GM12878 (cell line): ENCODE data around the gene LCOR. TPM values are rescaled to one million over a fixed set of nuclear protein-coding genes. Genes with fewer than 3 reads are reported as not detected.

Source experiments
- CEBPB ChIP-seq, 2 experiments: fragments of 150-350 bp in 1 of 2; IDR thresholded peaks; 2 replicates each; pipeline ENCODE4 v1.6.1; 2012 to 2014; ENCODE audit warnings: low read depth in 2 of 2, low read length in 2 of 2, borderline replicate concordance in 1 of 2, inconsistent platforms in 1 of 2
- ESRRA ChIP-seq: IDR thresholded peaks from 2 replicates; pipeline ENCODE4 v1.6.1; 2012; ENCODE audit warnings: mild to moderate bottlenecking, low read length, improper control_type of control experiment
- GABPA ChIP-seq: IDR thresholded peaks from 2 replicates; pipeline ENCODE4 v1.6.1; 2014; ENCODE audit warnings: antibody characterized with exemption, low read depth, mild to moderate bottlenecking, inconsistent platforms
- GATAD2B ChIP-seq: fragments of 450-650 bp; conservative IDR thresholded peaks from 2 replicates; pipeline ENCODE4 v1.6.1; 2017; ENCODE audit warnings: low read depth, mild to moderate bottlenecking, moderate library complexity
- NFXL1 ChIP-seq: fragments of 450-650 bp; IDR thresholded peaks from 2 replicates; pipeline ENCODE4 v1.6.1; 2017; ENCODE audit warnings: antibody characterized with exemption, mild to moderate bottlenecking, borderline replicate concordance
- RB1 ChIP-seq: fragments of 450-650 bp; formaldehyde crosslinking; IDR thresholded peaks from 2 replicates; pipeline ENCODE4 v1.6.1; 2017; ENCODE audit warnings: mild to moderate bottlenecking, borderline replicate concordance
- SMARCA5 ChIP-seq: fragments of 450-650 bp; IDR thresholded peaks from 2 replicates; pipeline ENCODE4 v1.6.1; 2017; ENCODE audit warnings: mild to moderate bottlenecking
- SRF ChIP-seq, 2 experiments: IDR thresholded peaks; 2 replicates each; pipeline ENCODE4 v1.6.1; 2011; ENCODE audit warnings: low read depth in 2 of 2, low read length in 2 of 2, mild to moderate bottlenecking in 1 of 2, moderate library complexity in 1 of 2
- TCF12 ChIP-seq: IDR thresholded peaks from 2 replicates; pipeline ENCODE4 v1.6.1; 2011; ENCODE audit warnings: low read depth, mild to moderate bottlenecking, low read length
- ZBED1 ChIP-seq: IDR thresholded peaks from 2 replicates; pipeline ENCODE4 v1.6.1; 2016; ENCODE audit warnings: borderline replicate concordance
- ZSCAN29 ChIP-seq: fragments of 450-650 bp; IDR thresholded peaks from 2 replicates; pipeline ENCODE4 v1.6.1; 2017; ENCODE audit warnings: mild to moderate bottlenecking, moderate library complexity
- polyA plus RNA-seq, 11 experiments: library from polyadenylated mRNA; depleted of rRNA in 4 of 11; unstranded in 6 of 11; stranded (reverse) in 5 of 11; fragments of >200 nt; fragmentation: Nextera tagmentation in 4 of 11; fragmentation: Illumina TruSeq in 1 of 11; extraction: Ambion mirVana in 4 of 11; extraction: Trizol in 1 of 11; gene quantifications; 1 replicate in 1 of 11; 2 replicates in 10 of 11; pipeline versions ENCODE4 v1.2.1 to v1.2.3, GENCODE V29; 2011 to 2016; ENCODE audit warnings: inconsistent platforms in 2 of 11, missing spikeins in 2 of 11, low read depth in 1 of 11
- total RNA-seq, 4 experiments: library from RNA; depleted of rRNA in 3 of 4; stranded (reverse); fragments of >200 nt in 3 of 4; fragmentation: Illumina TruSeq in 1 of 4; extraction: Trizol in 1 of 4; gene quantifications; 2 replicates each; pipeline versions ENCODE4 v1.2.1 to v1.2.3, GENCODE V29; 2013 to 2021
- TF ChIP-seq, protein P1 (sequence below): fragments of 450-650 bp; IDR thresholded peaks from 2 replicates; pipeline ENCODE4 v1.6.1; 2018; ENCODE audit warnings: mild to moderate bottlenecking, low read depth, moderate library complexity; ENCODE audit not compliant: partially characterized antibody
- TF ChIP-seq, protein P2 (sequence below): IDR thresholded peaks from 2 replicates; pipeline ENCODE4 v1.6.1; 2011; ENCODE audit warnings: borderline replicate concordance, low read depth, mild to moderate bottlenecking, moderate library complexity, low read length; ENCODE audit not compliant: insufficient read depth, poor library complexity, severe bottlenecking
- TF ChIP-seq, protein P3 (sequence below): fragments of 150-350 bp; IDR thresholded peaks from 2 replicates; pipeline ENCODE4 v1.6.1; 2014; ENCODE audit warnings: mild to moderate bottlenecking, low read depth, low read length
- TF ChIP-seq, protein P4 (sequence below): fragments of 450-650 bp; IDR thresholded peaks from 2 replicates; pipeline ENCODE4 v1.6.1; 2017; ENCODE audit warnings: borderline replicate concordance
- TF ChIP-seq, protein P5 (sequence below): fragments of 450-650 bp; IDR thresholded peaks from 2 replicates; pipeline ENCODE4 v1.6.1; 2016; ENCODE audit warnings: mild to moderate bottlenecking, moderate library complexity, borderline replicate concordance

Gene LCOR
- total and polyA plus RNA-seq, 10 of the 15 experiments (the other 5 are each of a cell fraction or from before 2014, with no cell fraction given) = 1.6 to 22.0 (median 13.2) TPM

DNA sequence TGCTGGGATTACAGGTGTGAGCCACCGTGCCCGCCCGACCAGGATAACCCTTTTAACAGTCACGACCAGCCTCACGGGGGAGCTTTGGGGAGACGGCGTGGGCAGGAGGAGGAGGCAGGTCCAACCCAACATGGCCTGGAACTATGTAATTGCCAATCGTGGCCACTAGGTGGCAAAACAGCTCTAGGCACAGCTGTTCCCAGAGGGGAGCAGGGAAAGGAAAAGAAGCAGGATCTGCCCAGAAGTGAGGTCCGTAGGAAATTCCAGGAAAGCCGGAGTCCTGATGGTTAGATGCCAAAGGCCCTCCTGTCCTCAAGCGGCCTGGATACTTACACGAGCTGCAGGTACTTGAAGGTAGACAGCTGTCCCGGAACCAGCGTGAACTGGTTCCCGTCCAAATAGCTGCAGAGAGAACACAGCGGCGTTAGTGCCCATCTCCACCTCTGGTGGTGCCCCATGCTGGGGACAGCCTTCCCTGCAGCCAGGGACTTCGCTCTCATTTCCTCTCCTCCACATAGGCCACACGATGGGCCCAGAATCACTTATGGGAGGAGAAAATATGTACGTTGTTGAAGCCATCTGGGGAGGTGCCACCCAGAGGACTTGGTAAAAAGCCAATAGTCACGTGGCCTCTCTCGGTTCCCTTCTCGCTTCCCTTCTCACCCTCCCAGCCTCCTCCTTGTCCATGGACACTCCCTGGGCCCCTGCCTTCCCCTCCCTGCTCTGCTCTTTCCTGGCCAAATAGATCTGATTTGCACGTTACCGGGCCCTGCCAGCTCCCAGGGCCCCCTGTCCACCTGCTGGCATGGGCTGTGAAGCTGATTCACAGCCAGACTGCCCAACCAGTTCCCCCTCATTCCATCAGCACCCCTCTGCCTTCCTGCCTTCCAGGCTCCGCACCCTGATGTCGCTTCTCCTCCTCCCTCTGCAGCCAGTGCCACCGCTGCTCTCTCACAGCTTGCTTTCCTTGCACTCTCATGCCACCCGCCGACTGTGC, 205.6 kb downstream of the LCOR start (continued):
- TF ChIP-seq, protein P1, sequence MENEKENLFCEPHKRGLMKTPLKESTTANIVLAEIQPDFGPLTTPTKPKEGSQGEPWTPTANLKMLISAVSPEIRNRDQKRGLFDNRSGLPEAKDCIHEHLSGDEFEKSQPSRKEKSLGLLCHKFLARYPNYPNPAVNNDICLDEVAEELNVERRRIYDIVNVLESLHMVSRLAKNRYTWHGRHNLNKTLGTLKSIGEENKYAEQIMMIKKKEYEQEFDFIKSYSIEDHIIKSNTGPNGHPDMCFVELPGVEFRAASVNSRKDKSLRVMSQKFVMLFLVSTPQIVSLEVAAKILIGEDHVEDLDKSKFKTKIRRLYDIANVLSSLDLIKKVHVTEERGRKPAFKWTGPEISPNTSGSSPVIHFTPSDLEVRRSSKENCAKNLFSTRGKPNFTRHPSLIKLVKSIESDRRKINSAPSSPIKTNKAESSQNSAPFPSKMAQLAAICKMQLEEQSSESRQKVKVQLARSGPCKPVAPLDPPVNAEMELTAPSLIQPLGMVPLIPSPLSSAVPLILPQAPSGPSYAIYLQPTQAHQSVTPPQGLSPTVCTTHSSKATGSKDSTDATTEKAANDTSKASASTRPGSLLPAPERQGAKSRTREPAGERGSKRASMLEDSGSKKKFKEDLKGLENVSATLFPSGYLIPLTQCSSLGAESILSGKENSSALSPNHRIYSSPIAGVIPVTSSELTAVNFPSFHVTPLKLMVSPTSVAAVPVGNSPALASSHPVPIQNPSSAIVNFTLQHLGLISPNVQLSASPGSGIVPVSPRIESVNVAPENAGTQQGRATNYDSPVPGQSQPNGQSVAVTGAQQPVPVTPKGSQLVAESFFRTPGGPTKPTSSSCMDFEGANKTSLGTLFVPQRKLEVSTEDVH = no peak
- no peak for TF ChIP-seq NFXL1
- TF ChIP-seq, protein P2, sequence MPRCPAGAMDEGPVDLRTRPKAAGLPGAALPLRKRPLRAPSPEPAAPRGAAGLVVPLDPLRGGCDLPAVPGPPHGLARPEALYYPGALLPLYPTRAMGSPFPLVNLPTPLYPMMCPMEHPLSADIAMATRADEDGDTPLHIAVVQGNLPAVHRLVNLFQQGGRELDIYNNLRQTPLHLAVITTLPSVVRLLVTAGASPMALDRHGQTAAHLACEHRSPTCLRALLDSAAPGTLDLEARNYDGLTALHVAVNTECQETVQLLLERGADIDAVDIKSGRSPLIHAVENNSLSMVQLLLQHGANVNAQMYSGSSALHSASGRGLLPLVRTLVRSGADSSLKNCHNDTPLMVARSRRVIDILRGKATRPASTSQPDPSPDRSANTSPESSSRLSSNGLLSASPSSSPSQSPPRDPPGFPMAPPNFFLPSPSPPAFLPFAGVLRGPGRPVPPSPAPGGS = no peak
- no peak for TF ChIP-seq CEBPB (IDR thresholded peaks at IDR 0.05; ENCODE audit: borderline replicate concordance in 1 of 2, low read depth in 2 of 2, low read length in 2 of 2)
- peak; percentile 55; the same call in 1 of the 2 replicates for TF ChIP-seq RB1
- TF ChIP-seq, protein P3, sequence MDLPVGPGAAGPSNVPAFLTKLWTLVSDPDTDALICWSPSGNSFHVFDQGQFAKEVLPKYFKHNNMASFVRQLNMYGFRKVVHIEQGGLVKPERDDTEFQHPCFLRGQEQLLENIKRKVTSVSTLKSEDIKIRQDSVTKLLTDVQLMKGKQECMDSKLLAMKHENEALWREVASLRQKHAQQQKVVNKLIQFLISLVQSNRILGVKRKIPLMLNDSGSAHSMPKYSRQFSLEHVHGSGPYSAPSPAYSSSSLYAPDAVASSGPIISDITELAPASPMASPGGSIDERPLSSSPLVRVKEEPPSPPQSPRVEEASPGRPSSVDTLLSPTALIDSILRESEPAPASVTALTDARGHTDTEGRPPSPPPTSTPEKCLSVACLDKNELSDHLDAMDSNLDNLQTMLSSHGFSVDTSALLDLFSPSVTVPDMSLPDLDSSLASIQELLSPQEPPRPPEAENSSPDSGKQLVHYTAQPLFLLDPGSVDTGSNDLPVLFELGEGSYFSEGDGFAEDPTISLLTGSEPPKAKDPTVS = no peak
- no peak for TF ChIP-seq SMARCA5
- TF ChIP-seq TCF12 = 0 out of 2 replicates have a peak, but pooled peaks have one; percentile 54
- TF ChIP-seq, protein P4, sequence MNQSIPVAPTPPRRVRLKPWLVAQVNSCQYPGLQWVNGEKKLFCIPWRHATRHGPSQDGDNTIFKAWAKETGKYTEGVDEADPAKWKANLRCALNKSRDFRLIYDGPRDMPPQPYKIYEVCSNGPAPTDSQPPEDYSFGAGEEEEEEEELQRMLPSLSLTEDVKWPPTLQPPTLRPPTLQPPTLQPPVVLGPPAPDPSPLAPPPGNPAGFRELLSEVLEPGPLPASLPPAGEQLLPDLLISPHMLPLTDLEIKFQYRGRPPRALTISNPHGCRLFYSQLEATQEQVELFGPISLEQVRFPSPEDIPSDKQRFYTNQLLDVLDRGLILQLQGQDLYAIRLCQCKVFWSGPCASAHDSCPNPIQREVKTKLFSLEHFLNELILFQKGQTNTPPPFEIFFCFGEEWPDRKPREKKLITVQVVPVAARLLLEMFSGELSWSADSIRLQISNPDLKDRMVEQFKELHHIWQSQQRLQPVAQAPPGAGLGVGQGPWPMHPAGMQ = no peak
- TF ChIP-seq SRF (IDR thresholded peaks at IDR 0.05; ENCODE audit: low read depth in 2 of 2, low read length in 2 of 2) = no peak
- no peak for TF ChIP-seq GABPA
- TF ChIP-seq ESRRA = no peak
- 0 out of 2 replicates have a peak, but pooled peaks have one; percentile 27 for TF ChIP-seq GATAD2B
- TF ChIP-seq ZBED1 = no peak
- no peak for TF ChIP-seq ZSCAN29
- TF ChIP-seq, protein P5, sequence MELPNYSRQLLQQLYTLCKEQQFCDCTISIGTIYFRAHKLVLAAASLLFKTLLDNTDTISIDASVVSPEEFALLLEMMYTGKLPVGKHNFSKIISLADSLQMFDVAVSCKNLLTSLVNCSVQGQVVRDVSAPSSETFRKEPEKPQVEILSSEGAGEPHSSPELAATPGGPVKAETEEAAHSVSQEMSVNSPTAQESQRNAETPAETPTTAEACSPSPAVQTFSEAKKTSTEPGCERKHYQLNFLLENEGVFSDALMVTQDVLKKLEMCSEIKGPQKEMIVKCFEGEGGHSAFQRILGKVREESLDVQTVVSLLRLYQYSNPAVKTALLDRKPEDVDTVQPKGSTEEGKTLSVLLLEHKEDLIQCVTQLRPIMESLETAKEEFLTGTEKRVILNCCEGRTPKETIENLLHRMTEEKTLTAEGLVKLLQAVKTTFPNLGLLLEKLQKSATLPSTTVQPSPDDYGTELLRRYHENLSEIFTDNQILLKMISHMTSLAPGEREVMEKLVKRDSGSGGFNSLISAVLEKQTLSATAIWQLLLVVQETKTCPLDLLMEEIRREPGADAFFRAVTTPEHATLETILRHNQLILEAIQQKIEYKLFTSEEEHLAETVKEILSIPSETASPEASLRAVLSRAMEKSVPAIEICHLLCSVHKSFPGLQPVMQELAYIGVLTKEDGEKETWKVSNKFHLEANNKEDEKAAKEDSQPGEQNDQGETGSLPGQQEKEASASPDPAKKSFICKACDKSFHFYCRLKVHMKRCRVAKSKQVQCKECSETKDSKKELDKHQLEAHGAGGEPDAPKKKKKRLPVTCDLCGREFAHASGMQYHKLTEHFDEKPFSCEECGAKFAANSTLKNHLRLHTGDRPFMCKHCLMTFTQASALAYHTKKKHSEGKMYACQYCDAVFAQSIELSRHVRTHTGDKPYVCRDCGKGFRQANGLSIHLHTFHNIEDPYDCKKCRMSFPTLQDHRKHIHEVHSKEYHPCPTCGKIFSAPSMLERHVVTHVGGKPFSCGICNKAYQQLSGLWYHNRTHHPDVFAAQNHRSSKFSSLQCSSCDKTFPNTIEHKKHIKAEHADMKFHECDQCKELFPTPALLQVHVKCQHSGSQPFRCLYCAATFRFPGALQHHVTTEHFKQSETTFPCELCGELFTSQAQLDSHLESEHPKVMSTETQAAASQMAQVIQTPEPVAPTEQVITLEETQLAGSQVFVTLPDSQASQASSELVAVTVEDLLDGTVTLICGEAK = no peak
